Measurements from ENCODE around the gene SPAG7.
A peak's percentile ranks its signal among the peaks of the same experiment; 100 is the strongest.

The SPAG7 gene, protein sequence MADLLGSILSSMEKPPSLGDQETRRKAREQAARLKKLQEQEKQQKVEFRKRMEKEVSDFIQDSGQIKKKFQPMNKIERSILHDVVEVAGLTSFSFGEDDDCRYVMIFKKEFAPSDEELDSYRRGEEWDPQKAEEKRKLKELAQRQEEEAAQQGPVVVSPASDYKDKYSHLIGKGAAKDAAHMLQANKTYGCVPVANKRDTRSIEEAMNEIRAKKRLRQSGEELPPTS

DNA sequence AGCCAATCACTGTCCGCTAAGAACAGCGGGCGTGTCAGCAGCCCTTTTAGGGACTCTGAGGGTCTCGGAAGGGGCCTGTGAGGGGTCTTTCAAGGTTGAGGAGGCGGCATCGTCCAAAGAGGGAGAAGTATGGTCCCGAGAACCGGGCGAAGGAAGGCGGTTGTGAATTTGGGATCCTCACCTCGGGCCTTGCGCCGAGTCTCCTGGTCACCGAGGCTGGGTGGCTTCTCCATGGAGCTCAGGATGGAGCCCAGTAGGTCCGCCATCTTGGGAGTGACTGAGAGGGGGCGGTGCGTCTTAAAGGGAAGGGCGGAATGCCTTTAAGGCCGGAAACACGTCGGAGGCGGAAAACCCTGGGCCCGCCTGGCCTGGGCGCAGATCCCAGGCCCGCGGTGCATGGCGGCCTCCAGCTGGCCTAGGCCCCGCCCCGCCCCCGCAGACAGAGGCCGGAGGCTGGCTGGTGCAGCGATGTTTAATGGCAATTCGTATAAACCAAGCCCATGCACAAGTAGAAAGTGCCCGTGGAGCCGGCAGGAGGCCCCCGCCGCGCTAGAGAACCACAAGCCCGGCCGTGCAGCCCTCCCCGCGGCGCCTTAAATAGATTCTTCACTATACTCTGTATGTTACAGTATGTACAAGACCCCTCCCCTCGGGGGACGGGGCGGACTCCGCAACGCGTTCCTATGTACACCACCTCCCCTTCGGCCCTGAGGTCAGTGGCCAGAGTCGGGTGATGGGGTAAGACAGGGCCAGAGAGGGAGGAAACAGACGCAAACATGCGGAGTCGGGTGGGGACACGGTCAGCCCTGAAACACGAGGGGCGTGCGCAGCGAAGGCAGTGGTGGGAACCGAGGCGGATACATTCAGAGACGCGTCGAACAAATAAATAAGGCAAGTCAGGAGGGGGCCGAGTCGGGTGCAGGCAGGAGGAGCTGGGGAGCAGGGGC is at the start of gene SPAG7:
Gene SPAG7, minus strand, starts transcription at position 279 of the 947 bp plus-strand sequence. Its CDS starts 13 bp downstream, at position 266.
- peak; percentile 90 for DNase-seq (ENCODE audit: low read depth in 2 of 2)

DNA sequence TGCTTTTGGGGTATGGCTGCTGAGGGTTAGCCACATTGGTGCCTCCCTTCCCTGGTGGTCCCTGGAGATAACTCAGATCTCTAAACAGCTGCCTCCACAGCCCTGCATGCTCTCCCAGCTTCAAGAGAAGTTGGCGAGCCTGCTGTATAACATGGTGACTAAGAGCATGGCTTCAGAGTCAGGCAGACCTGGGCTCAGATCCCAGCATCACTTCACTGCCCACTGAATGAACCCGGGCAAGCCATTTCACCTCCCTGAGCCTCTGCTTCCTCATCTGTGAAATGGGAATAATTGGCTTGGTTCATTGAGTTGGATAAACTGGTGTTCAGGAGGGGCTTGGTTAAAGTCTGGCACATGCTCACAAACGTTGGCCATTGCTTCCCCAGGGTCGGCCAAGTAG is 46.7 kb upstream of the SPAG7 start:
- no peak for DNase-seq (ENCODE audit: low read depth in 2 of 2)

DNA sequence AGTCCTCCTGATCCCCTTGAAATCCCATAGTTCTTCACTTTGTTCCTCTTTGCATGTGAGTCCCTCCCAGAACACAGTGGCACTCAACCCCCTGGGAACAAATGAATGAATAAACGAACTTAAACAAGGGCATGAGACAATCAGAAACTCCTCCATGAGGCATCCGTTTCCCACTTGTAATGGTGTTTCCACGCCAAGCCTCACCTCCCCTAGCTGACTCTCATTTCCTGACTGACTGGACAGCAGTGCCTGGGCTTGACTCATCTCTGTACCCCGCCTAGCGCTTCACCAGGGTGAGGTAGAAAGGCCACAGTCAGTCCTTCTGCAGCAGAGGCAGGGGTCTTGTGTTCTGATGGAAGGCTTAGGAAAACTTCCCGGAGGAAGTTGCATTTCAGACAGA is 44.3 kb upstream of the SPAG7 start:
- no peak for DNase-seq (ENCODE audit: low read depth in 2 of 2)

DNA sequence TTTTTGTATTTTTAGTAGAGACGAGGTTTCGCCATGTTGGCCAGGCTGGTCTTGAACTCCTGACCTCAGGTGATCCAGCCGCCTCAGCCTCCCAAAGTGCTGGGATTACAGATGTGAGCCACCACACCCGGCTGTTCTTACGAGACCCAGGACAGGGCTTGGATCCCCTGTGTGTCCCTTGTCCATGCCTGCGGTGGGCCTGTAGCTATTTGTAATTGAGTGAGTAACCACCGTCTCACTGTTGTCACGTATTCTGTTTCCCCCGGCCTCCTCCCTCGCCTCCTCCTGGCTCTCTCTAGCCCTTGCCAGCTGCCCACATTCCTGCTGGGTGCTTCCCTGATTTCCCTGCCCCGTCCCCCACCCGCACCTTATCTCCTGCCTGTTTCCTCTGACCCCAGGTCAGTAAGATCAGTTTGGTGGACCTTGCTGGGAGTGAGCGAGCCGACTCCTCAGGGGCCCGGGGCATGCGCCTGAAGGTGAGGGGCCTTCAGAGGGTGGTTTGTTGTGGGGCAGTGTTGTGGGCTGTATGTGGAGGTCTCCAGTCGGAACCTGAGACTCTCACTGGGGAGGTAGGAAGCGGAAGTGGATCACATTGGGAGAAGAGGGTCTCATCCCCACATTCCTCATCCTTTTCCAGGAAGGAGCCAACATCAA is 35.7 kb upstream of the SPAG7 start:
- DNase-seq (ENCODE audit: low read depth in 2 of 2) = no peak

DNA sequence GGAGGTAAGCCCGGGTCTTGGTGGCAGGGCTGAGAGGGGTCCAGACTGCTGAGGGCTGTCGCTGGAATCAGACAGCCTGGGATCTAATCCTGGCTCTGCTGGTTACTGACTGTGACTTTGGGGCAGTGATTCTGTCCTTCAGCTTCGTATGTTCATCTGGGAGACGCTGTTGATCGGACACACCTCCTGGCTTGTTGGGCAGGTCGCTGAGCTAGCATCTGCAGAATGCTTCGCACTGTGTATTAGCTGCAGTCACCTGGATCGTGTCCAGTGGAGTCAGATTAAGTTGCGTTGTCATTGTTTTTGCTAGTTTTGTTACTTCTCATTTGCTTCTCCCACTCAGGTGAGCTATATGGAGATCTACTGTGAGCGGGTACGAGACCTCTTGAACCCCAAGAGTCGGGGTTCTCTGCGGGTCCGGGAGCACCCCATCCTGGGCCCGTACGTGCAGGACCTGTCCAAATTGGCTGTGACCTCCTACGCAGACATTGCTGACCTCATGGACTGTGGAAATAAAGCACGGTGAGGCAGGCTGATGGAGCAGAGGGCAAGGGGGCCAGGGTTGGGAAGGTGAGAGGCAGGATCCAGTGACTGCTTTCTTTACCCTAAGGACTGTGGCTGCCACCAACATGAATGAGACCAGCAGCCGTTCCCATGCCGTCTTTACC is 34.6 kb upstream of the SPAG7 start:
- no peak for DNase-seq (ENCODE audit: low read depth in 2 of 2)

DNA sequence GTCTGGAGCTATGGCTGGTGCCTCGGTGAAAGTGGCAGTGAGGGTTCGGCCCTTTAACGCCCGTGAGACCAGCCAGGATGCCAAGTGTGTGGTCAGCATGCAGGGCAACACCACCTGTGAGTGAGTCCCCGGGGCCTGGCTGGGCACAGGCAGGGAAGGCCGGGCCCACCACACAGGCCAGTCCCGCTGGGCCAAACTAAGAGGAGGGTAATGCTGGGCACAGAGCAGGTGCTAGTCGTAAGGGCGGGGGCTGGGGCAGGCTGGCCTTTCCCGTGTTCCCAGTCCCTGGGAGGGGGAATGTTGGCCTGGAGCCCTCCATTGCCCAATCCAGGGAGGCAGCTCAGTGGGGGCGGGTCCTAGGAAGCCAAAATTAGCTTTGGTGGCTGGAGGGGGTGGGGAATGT is 32.6 kb upstream of the SPAG7 start:
- no peak for DNase-seq (ENCODE audit: low read depth in 2 of 2)

DNA sequence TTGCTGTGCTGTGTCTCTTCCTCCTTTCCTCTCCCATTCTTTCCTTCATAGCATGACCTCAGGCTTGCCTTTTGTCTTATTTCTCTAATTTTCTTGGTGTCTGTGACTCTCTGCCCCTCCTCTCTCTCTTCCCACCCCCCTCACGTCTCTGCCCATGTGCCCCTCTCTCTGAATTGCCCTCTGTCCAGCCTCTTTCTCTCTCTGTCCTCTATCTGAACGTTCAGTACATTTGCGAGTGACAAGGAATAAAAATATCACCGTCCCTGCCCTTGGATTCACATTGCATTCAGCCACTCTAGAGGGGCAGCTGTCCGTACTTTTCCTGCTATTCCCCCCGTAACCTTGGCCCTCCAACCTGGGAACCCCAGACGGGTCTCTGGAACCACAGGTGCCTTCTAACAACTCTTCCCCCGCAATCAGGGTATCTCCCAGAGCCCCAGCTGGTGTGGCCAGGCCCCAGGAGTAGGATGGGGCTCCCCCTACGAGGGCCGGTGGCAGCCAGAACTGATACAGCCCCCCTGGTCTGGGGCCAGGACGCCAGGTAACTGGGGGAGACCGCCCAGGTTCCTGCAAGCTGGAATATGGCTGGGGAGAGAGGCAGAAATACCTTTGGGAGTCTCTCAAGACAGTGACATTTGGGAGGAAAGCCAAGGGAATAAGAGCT is 31.9 kb upstream of the SPAG7 start:
- DNase-seq (ENCODE audit: low read depth in 2 of 2) = no peak

DNA sequence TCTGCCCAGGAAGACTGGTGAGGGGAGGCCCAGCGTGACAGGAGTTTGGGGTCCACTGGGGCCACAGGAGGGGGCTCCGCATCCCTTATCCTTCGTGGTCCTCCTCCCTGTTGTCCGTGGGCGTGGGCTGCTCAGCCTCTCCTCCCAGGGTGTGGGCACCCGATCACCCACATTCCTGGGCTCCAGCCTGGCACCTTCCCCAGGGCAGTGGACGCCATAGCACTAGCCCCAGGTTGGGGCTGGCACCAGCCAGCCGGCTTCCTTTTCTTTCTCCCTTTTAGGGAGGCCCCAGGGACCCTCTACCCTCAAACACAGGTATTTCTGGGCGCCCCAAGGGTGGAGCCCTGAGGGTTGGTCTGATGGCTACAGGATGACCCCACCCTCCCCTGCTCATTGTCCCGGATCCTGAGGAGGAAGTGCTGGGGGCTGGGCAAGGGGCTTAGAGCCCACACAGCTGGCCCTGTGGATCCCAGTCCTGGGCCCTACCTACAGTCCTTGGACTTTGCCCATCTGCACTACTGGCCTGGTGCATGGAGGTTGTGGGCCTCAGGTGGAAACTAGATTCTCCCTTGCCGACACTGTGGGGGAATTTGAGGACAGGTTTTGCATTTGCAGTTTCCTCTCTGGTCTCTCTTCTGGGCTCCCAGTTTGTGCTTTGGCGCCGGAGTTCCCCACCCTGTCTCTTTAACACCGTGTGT is 31.3 kb upstream of the SPAG7 start:
- no peak for DNase-seq (ENCODE audit: low read depth in 2 of 2)

DNA sequence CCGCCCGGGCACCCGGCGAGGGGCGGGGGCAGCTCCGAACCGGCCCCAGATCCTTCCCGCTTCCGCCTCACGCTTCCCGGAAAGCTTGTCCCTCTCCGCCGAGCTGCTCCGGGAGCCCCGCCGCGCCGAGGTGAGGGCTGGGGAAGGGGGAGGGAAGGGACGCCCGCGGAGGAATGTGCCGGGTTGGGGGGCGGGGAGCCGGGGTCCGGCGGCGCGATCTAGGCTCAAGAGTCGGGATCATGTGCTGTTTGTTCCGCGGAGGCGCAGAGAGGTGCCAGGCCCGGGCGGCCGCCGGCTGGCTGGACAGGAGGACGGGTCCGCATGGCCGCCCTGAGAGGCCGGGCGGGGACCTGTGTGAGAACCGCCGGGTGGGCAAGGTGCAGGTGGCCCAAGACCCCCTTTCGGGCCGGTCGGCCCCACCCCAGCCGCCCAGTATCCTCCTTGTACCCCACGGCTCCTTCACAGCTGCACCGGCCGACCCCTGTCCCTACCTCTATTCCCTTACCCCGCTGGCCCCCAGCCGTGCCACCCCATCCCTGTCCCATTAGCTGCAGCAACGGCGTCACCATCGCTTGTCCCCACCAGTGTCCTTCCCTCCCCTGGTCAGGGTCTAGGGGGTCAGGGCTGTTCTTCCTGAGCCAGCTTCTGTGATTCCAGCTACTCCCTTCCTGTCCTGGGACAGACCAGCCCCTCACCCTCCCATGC is 30.6 kb upstream of the SPAG7 start:
- DNase-seq (ENCODE audit: low read depth in 2 of 2) = peak in 1 of 2 donors; percentile 19

DNA sequence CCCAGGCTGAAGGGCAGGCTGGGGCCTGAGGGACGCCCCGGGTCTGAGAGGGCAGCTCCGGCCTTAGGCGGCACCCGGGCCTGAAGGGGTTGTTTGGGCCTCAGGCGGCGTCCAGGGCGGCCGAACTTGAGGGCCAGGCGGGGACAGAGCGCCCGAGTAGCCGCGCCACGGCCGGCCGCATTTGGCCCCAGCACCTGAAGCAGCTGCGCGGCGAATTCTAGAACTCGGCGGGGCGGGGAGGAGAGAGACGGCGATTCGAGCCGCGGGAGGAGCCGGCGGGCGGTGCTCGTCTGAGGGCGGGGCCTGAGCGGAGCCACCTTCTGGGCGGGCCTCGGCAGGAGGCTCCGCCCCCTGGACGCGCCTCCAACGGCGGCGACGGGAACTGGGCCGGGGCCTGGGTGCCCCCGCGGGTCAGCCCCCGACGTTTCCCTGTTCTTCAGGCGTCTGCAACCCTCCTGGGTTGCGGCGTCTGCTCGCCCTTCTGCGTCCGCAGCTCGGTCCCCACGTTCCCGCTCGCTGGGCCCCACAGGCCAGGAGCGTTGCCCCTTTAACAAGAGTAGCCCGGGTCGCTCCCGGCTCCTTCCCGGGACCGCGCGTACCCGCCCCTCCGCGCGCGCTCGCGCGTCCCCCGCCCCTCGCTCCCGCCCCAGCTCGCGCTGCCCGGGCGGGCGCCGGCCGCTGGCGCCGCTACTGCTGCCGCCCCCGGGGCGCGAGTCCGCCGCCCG is 29.8 kb upstream of the SPAG7 start, which contains the start of the genes INCA1 and KIF1C:
Gene INCA1, minus strand, starts transcription at position 221 of the 725 bp plus-strand sequence. CDS start 3,085 bp downstream, outside the sequence.
Gene KIF1C, plus strand, starts transcription at position 649 of the 725 bp plus-strand sequence. CDS start 2,297 bp downstream, outside the sequence.
- DNase-seq (ENCODE audit: low read depth in 2 of 2) = peak; percentile 85 to 86

DNA sequence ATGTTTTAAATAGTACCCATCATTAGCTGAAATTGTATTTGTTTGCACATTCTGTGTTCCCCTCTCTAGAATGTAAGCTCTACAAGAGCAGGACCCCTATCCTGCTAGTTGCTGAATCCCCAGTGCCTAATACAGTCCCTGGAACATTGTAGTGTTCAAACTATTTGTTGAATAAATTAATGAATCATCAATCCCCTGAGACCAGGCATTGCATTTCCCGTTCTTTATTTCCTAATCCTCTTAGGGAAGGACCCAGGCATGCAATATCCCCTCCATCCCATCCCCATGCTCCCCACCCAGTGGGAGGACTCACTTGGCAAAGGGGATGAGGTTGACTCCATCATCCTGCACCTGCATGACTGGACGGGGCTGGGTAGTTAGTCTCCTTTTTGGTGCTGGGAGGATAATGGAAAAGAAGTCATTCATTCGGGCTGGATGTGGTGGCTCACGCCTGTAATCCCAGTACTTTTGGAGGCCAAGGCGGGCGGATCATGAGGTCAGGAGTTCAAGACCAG is 26.5 kb upstream of the SPAG7 start:
- DNase-seq (ENCODE audit: low read depth in 2 of 2) = no peak

DNA sequence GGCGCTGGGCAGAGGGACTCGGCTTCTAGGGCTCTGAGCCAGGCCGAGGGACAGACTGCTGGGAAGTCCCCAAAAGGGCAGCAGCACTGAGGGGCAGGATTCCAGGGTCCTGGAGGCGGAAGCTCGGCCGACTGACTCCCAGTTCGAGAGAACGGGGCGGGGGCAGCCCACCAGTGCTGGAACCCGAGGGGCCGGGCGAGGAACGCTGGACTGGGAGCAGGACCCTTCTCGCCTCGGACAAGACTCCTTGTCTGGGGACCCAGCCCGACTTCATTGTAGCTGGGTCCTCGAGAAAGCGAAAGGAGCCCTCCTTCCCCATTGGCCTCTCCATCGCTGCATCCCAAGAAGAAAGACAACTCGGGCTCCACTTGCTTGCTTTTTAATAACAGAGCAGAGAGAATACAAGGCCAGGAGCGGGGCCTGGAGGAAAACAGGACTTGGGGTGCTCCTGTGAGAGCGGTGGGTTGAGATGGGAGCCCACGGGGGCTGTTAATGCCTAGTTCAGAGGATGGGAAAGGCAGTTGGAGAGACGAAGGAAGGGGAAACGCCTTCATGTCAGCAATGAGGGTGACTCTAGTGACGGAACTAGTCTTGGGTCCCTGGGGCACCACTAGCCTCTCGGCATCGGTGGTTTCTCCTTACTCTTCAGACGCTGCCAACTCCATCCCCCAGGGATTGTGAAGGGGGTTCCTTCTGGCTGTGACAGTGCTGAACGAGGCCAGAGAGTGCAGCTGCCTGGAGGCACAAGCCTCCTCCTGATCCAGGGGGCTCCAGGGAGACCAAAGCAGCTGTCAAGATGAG is 20.4 kb upstream of the SPAG7 start:
- DNase-seq (ENCODE audit: low read depth in 2 of 2) = no peak

DNA sequence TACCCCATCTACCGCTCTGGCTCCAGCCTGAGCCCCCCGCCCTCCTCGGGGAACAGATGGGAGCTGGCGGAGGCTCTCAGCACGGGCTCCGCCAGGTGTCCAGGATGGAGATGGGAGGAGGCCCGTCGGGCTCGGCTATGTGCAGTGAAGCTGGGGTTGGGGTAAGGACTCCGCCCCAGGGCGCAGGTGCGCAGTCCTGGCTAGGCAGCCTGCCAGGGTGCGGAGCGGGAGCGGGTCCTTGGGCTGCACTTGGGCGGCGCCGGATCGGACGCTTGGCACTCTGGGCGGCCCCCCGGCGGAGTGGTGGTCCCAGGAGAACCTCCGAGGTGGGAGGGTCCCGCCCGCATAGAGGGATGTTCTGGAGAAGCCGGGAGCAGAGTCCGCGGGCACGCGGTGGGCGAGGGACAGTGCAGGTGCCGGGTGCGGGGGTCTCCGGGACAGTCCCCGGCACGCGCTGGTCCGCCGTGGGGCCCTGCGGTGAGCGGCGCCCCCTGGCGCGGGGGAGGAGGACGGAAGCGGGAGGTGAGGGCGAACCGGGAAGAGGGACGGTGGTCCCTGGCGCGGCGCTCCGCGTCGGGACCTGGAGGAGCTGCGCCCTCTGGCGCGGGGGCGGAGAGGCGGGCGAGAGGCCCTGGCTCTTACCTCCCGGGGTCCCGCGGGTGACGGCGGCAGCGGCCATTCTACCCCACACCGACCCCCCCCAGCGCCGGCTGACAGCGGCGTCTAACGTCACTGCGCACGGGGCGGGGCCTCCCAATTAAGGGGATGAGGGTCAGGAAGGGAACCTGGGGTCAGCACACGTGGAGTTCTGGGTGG is 19.5 kb upstream of the SPAG7 start, which contains the start of gene CAMTA2:
Gene CAMTA2, minus strand, starts transcription at position 725 of the 816 bp plus-strand sequence. CDS start 1,453 bp downstream, outside the sequence.
- DNase-seq (ENCODE audit: low read depth in 2 of 2) = peak; percentile 88 to 89

DNA sequence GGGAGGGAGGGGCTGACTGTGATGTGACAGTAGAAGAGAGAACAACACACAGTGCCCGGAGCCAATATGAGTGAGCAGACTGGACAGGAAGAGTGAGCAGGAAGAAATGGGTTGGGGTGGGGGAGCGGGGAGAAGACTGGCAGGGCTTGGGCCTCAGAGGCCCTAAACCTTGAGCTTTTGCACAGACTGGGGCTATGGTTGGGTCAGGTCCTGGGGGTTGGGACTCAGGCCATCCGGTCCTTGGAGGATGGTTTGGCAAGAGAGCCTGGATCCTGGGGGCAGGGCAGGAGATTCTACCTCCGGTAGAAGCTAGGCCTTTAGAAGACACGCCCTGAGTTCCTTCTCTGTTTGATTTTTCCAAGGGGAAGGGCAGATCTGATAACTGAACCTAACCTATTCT is 18.8 kb upstream of the SPAG7 start:
- DNase-seq (ENCODE audit: low read depth in 2 of 2) = no peak

DNA sequence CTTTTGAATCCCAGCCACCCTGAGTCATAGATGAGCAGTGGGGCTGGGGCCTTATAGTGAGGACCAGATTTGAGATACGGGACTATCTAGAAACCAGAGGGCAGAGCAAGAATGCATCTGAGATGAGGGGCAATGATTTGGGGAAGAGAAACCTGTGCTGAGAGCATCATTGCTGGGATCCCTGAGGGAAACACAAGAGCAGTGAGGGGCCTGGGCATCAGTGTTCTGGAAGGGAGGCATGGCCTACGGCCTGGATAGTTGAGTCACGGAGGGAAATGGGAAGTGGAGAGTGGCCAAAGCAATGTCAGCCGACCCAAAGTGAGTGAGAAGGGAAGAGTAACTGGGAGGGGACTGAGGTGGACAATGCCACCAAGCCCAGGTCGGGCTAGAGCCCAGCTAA is 14.7 kb upstream of the SPAG7 start:
- no peak for DNase-seq (ENCODE audit: low read depth in 2 of 2)

DNA sequence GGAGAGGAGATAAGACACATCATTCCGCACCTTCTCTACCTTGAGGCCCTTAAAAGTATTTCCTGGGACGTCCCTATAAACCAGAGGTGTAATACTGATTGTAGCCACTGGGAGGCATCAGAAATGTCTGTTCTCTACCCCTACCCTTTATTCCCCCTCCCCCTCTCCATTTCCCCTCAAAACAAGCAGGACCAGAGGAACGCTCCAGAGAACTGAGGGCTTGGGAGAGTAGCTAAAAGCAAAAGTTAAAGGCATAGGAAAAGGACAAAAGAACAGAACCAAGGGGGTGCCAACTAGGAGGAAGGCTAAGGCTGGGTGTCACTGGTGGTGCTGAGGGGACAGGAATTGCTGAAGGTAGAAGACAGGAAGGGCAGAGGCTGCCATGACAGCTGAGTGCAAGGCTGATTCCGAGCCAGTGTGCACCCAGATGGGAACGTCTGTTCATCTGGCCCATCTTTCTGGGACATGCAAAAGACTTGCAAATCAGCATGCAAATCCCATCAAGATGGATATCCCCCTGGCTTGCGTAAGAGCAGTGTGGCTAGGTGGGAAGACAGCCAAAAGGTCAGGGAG is 13.1 kb upstream of the SPAG7 start:
- DNase-seq (ENCODE audit: low read depth in 2 of 2) = no peak

DNA sequence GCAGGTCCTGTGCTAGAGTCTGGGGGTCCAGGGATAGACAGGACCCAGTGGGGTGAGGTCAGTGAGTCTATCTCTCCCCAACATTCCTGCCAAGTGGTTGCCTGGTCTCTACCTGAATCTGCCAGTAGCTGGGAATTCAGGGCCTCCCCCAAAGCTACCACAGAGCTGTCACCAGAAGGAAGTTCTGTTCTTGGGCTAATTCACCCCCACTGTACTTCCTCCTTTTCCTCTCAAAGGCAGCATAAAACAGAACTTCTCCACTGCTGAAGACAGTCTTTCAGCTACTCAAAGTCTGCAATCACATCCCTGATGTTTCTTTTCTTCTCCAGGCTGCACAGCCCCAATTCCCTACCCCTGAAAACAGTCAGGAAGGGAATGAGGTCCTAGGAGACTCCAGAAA is 11.1 kb upstream of the SPAG7 start:
- DNase-seq (ENCODE audit: low read depth in 2 of 2) = no peak
